Spleen (tissue), 11 donors: ENCODE data around the gene PSMB2. TPM values are rescaled to one million over a fixed set of nuclear protein-coding genes. Genes with fewer than 3 reads are reported as not detected.

Source experiments
- DNase-seq: peaks from one replicate; pipeline ENCODE4 v3.0.0-alpha.2; 2020
- H3K27ac ChIP-seq, 8 donors: fragments of 200-600 bp; sonication (generic) in 7 of 8; 1 replicate in 4 of 8; 2 replicates in 4 of 8; pipeline versions ENCODE4 v1.5.0 to v1.8.0; 2016 to 2021; ENCODE audit warnings: inconsistent platforms in 4 of 8, mild to moderate bottlenecking in 4 of 8, moderate library complexity in 1 of 8
- H3K27me3 ChIP-seq, 7 donors: fragments of 200-600 bp; sonication (generic) in 6 of 7; replicated peaks in 1 of 7; 1 replicate in 4 of 7; 2 replicates in 3 of 7; pipeline versions ENCODE4 v1.5.0 to v1.8.0; 2016 to 2021; ENCODE audit warnings: inconsistent platforms in 3 of 7, mild to moderate bottlenecking in 1 of 7
- H3K36me3 ChIP-seq, 6 donors: fragments of 200-600 bp; sonication (generic) in 5 of 6; 1 replicate in 4 of 6; 2 replicates in 2 of 6; pipeline versions ENCODE4 v1.5.0 to v1.8.0; 2016 to 2021; ENCODE audit warnings: inconsistent platforms in 2 of 6
- H3K4me1 ChIP-seq, 6 donors: fragments of 200-600 bp; sonication (generic) in 5 of 6; 1 replicate in 3 of 6; 2 replicates in 3 of 6; pipeline versions ENCODE4 v1.5.0 to v1.8.0; 2016 to 2021; ENCODE audit warnings: inconsistent platforms in 3 of 6
- H3K4me3 ChIP-seq, 8 donors: fragments of 200-600 bp; sonication (generic) in 7 of 8; 1 replicate in 4 of 8; 2 replicates in 4 of 8; pipeline versions ENCODE4 v1.5.0 to v1.8.0; 2016 to 2021; ENCODE audit warnings: inconsistent platforms in 4 of 8, mild to moderate bottlenecking in 4 of 8, moderate library complexity in 2 of 8
- H3K9me3 ChIP-seq, 8 donors: fragments of 200-600 bp; sonication (generic) in 7 of 8; 1 replicate in 4 of 8; 2 replicates in 4 of 8; pipeline versions ENCODE4 v1.5.0 to v1.8.0; 2016 to 2021; ENCODE audit warnings: inconsistent platforms in 4 of 8
- CTCF ChIP-seq, 11 experiments: fragments of 200-600 bp in 7 of 11; fragments of 450-650 bp in 4 of 11; sonication (generic) in 4 of 11; IDR thresholded peaks in 8 of 11; conservative IDR thresholded peaks in 3 of 11; 1 replicate in 7 of 11; 2 replicates in 4 of 11; pipeline versions ENCODE4 v1.4.0 to v1.8.0; 2016 to 2021; ENCODE audit warnings: antibody characterized with exemption in 11 of 11, inconsistent platforms in 4 of 11, mild to moderate bottlenecking in 1 of 11
- POLR2A ChIP-seq, 3 donors: fragments of 450-650 bp; IDR thresholded peaks; one replicate each; pipeline ENCODE4 v1.5.1; 2017; ENCODE audit warnings: antibody characterized with exemption in 3 of 3, mild to moderate bottlenecking in 1 of 3
- POLR2AphosphoS5 ChIP-seq, 3 donors: sonication (generic); formaldehyde crosslinking; IDR thresholded peaks; one replicate each; pipeline ENCODE4 v1.5.1; 2017; ENCODE audit warnings: antibody characterized with exemption in 3 of 3
- WGBS, 5 donors: extraction: QIAGEN DNeasy Blood & Tissue Kit in 3 of 5; methylation state at CpG; one replicate each; pipeline versions ENCODE4 v1.1.5 to v1.1.7; 2013 to 2018; 5-methylcytosine and 5-hydroxymethylcytosine counted together
- intact Hi-C: fragments of 100-400 bp; cut with DNase I; formaldehyde crosslinking; loops from one replicate; pipeline ENCODE4 v1.15.0; 2023; ENCODE audit warnings: low total_unique reads
- polyA plus RNA-seq, 3 donors: library from polyadenylated mRNA; stranded (reverse); fragments of 200-250 nt; gene quantifications; one replicate each; pipeline ENCODE4 v1.2.1, GENCODE V29; 2013
- total RNA-seq, 7 donors: library from RNA; depleted of rRNA in 3 of 7; stranded (reverse); fragments of >200 nt in 3 of 7; fragmentation: NEBNext Ultra II Directional in 4 of 7; extraction: Animal tissue kit (Norgen Biotek cat#: 25700) in 4 of 7; gene quantifications; one replicate each; pipeline versions ENCODE4 v1.1.0 to v1.2.1, GENCODE V29; 2016 to 2021
- donor health status: healthy with polysubstance abuse.
- donor health status: DM: no; HTN: no; CAD: no; lungs with moderate emphysema.
- donor health status: DM: no; HTN: no; CAD: no.
- donor health status: Bipolar disorder and iron deficiency.
- donor health status: healthy.
- donor health status: DM: no; HTN: no; CAD: no.
- donor health status: DM: yes; HTN: yes; CAD: no.

Gene PSMB2
- total and polyA plus RNA-seq, 10 donors: 20.7 to 49.2 (median 45.1) TPM

GRCh38 chr1:35555601-35556477 lies 85.5 kb downstream of the PSMB2 start:
- intact Hi-C loops: no loop called here
- Histone ChIP-seq H3K4me3 (peak overlapping the region in 6 of 8 donors; percentile 76 to 99 (median 86)), H3K4me1 (peaks cover 20 to 81% (median 52%) of the 10 kb centered on the region in 6 donors), H3K36me3 (peaks cover 0 to 44% (median 25%) of the 10 kb centered on the region in 6 donors), H3K9me3 (no peaks in the 10 kb centered on the region), H3K27ac (peak overlapping the region in 5 of 8 donors; percentile 96 to 99 (median 98)), H3K27me3 (no peaks in the 10 kb centered on the region)
- no peak for DNase-seq
- 70 to 84% (median 77%) methylated on average over 10 of the region's 10 CpGs for WGBS, 5 donors
- TF ChIP-seq CTCF (IDR thresholded peaks at IDR 0.05 in 8 of 11, conservative IDR thresholded peaks at IDR 0.05 in 3 of 11) (no peak), POLR2AphosphoS5 (IDR thresholded peaks at IDR 0.05) (no peak), POLR2A (IDR thresholded peaks at IDR 0.05) (no peak)

GRCh38 chr1:35555212-35555584 lies 86.1 kb downstream of the PSMB2 start:
- no peak overlapping the region for H3K27ac ChIP-seq
- no peak for DNase-seq
- H3K36me3 ChIP-seq: peaks cover 0 to 44% (median 28%) of the 10 kb centered on the region in 6 donors
- peaks cover 20 to 81% (median 50%) of the 10 kb centered on the region in 6 donors for H3K4me1 ChIP-seq
- WGBS, 5 donors: 79 to 95% (median 86%) methylated on average over 4 of the region's 4 CpGs
- H3K4me3 ChIP-seq: peak overlapping the region in 1 of 8 donors; percentile 99
- no peaks in the 10 kb centered on the region for H3K9me3 ChIP-seq
- no peak for TF ChIP-seq POLR2AphosphoS5 (IDR thresholded peaks at IDR 0.05)
- TF ChIP-seq POLR2A (IDR thresholded peaks at IDR 0.05): no peak
- no peak for TF ChIP-seq CTCF (IDR thresholded peaks at IDR 0.05 in 8 of 11, conservative IDR thresholded peaks at IDR 0.05 in 3 of 11)
- intact Hi-C loops: no loop called here
- no peaks in the 10 kb centered on the region for H3K27me3 ChIP-seq

GRCh38 chr1:35554266-35555211 lies 86.8 kb downstream of the PSMB2 start:
- DNase-seq: no peak
- Histone ChIP-seq H3K9me3 (no peaks in the 10 kb centered on the region), H3K4me1 (peaks cover 20 to 80% (median 50%) of the 10 kb centered on the region in 6 donors), H3K36me3 (peaks cover 0 to 49% (median 31%) of the 10 kb centered on the region in 6 donors), H3K4me3 (no peak overlapping the region), H3K27me3 (no peaks in the 10 kb centered on the region), H3K27ac (peak overlapping the region in 1 of 8 donors; percentile 4)
- TF ChIP-seq POLR2AphosphoS5 (IDR thresholded peaks at IDR 0.05) (no peak), POLR2A (IDR thresholded peaks at IDR 0.05) (no peak), CTCF (IDR thresholded peaks at IDR 0.05 in 8 of 11, conservative IDR thresholded peaks at IDR 0.05 in 3 of 11) (no peak)
- intact Hi-C loops: no loop called here
- 68 to 81% (median 78%) methylated on average over 7 of the region's 7 CpGs for WGBS, 5 donors
